A549 treated with dexamethasone at 1 μM for 4 hours (cell line): ENCODE measurements around the gene ANAPC7. TPM values are rescaled to one million over a fixed set of nuclear protein-coding genes. Genes with fewer than 3 reads are reported as not detected.

Experiments
- total RNA-seq: library from RNA; stranded (reverse); fragments of 200-300 nt; extraction: Qiagen RNA extraction; gene quantifications from 5 replicates; pipeline ENCODE4 v1.2.3, GENCODE V29; 2022

The ANAPC7 gene
- 47.0 to 60.7 TPM (median 57.1 TPM) in 5 replicates for total RNA-seq

DNA sequence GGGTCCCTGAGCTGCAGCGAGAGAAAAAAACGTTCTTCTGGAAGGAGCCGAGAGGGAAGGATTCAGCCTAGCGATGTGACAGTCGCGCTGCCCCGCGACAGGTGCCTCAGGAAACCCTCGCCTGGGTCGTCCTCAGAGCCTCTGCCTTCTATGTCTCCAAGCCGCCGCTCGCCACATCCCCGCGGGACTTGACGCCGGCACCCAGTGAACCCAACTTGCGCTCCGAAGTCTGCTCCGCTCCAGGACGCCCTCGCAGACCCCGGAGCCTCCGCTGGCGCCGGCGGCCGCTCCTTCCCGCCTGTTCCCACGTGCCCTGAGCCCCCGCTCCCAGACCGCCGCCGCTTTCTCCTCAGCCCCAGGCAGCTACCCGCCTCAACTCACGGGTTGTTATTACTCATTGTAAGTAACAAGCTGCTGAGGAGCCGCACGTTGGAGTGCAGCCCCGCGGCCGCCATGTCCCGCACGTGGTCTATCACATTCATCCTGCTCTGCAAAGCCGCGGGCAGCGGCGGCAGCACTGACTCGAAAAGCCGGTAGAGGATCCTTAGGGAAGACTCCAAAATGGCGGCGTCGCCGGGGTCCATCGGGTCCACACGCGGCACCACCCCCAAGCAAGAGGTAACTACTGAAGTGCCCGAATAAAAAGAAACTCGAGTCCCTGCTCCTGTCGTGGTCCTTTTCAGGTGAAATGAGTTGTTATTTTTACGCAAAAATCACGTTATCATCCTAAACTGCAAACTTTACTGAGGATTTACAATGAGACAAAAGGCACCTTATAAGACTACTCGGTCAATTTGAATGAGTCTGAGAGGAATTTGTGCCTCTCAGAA, at the start of gene ANAPC7:
ANAPC7 (minus strand) TSS at position 563 of the 830 bp plus-strand sequence; CDS start at position 482, 81 bp downstream.

GRCh38 chr12:110449799-110450497, 46.4 kb upstream of the ANAPC7 start, which contains the start of gene ARPC3:
ARPC3 (minus strand) TSS chr12:110450337; CDS start chr12:110450260, 77 bp downstream.

Other genes with a start within 250 kb of the ANAPC7 start
- gene ATP2A2, start 122.5 kb downstream of the ANAPC7 start, total RNA-seq: 214 to 307 TPM (median 284 TPM) in 5 replicates
- 439 to 870 TPM (median 445 TPM) in 5 replicates for gene ARPC3, start 46.6 kb upstream of the ANAPC7 start, total RNA-seq
- 27.9 to 35.0 TPM (median 33.3 TPM) in 5 replicates for gene GPN3, start 64.5 kb upstream of the ANAPC7 start, total RNA-seq
- 17.0 to 20.2 TPM (median 18.4 TPM) in 5 replicates for gene FAM216A, start 65.1 kb upstream of the ANAPC7 start, total RNA-seq
- 146 to 158 TPM (median 148 TPM) in 5 replicates for gene VPS29, start 98.4 kb upstream of the ANAPC7 start, total RNA-seq
- gene RAD9B, start 98.6 kb upstream of the ANAPC7 start, total RNA-seq: 0.19 to 0.30 TPM (median 0.23 TPM) in 5 replicates
- 26.4 to 38.1 TPM (median 32.2 TPM) in 5 replicates for gene PPTC7, start 179.6 kb upstream of the ANAPC7 start, total RNA-seq
- 27.8 to 34.8 TPM (median 32.9 TPM) in 5 replicates for gene TCTN1, start 210.4 kb upstream of the ANAPC7 start, total RNA-seq